DMS153 treated with DMSO at 0.1 percent for 48 hours (cell line): ENCODE results near the gene ACP2.

Experiments used
- DNase-seq: peaks from one replicate; lab custom pipeline; 2025; ENCODE audit not compliant: unreplicated experiment; lab: John Stamatoyannopoulos, UW

The ACP2 gene

GRCh38 chr11:47248664-47249377 is at the start of gene ACP2:
TSS of gene ACP2 (minus strand) at chr11:47248814. CDS start at chr11:47248789, 25 bp downstream.
- DNase-seq: peak; percentile 74

DNA sequence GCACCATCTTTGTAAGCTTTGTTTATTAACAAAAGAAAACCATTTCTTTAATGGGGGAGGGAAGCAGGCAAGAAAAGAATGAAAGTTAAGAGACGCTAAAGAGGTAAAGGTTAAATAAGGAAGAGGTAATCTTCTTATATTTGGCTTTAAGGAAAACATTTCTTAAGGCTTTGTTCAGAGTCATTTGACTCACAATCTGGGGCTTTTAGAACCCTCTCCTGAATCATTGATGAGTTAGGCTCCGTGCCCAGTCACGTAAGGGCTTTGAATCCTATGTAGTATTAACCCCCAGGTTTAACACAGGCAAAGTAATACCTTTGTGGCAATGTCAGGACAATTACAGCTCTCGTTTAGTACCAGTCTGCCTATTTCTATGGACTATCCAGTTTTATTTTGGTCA is 47.4 kb upstream of the ACP2 start:
- no peak for DNase-seq

- DNase-seq: no peak
Observed at GRCh38 chr11:47295385-47295784, 46.8 kb upstream of the ACP2 start.

DNA sequence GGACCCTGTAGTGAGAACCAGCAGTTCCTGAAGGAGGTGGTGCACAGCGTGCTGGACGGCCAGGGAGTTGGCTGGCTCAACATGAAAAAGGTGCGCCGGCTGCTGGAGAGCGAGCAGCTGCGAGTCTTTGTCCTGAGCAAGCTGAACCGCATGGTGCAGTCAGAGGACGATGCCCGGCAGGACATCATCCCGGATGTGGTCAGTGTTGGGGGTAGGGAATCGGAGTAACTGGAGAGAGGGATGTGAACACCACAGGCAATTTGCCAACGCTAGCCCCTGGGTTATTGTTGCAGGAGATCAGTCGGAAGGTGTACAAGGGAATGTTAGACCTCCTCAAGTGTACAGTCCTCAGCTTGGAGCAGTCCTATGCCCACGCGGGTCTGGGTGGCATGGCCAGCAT is 41.2 kb upstream of the ACP2 start:
- DNase-seq: no peak

- no peak for DNase-seq
Observed at GRCh38 chr11:47288066-47288465, 39.5 kb upstream of the ACP2 start.

DNA sequence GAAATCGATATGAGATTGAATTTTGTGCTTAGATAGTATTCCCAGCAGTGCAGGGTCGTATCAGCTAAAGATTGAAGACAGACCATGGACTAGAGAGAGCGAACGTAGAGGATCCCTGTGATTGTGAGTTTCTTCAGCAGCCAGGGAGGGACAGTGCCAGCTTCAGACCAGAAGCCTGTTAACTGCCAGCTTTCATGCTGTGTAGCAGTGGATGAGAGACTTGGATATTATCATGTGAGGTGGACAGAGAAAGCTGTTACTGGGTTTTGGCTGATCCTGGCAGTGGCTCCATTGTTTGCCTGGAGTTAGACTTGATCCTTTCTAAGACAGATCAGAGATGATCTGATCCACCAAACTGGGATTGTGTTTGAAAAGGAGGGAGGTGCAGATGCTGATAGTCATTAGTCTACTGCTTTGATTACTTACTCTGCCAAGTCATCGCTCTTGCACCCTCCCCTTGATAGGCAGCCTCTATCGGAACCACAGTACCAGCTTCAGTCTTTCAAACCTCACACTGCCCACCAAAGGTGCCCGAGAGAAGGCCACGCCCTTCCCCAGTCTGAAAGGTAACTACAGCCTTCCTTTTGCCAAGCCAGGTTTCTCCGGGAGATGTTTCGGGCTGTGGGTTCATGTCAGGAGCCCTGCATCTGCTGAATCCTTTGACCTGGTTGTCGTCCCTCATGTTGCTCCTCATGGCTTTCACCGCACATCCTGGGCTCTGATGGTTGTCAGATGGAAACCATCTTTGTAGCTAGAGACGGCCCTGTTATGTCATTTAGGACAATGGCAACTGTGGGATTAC is 37.6 kb upstream of the ACP2 start:
- DNase-seq: no peak

DNA sequence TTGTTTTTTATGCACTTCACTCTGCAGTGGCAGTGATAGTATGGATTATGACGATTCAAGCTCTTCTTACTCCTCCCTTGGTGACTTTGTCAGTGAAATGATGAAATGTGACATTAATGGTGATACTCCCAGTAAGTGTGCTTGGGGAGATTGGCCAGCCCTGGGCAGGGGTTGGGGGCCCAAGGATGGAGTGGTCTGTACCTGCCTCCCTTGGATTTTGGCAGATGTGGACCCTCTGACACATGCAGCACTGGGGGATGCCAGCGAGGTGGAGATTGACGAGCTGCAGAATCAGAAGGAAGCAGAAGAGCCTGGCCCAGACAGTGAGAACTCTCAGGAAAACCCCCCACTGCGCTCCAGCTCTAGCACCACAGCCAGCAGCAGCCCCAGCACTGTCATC is 35.5 kb upstream of the ACP2 start:
- no peak for DNase-seq

DNA sequence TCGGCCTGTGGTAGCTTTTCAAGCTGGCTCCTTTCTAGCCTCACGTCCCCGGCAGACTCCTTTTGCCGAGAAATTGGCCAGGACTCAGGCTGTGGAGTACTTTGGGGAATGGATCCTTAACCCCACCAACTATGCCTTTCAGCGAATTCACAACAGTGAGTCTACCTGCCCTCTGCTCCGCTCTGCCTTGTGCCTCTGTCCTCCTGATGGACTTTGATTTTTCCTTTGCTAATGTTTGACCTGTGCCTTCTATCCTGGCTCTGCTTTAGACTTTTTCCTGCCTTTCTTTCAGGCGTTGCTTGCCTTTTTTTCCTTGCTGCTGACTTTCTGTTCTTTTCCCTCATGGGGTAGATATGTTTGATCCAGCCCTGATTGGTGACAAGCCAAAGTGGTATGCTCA is 33.8 kb upstream of the ACP2 start:
- no peak for DNase-seq

- no peak for DNase-seq
Observed at GRCh38 chr11:47280860-47281259, 32.2 kb upstream of the ACP2 start.

GRCh38 chr11:47280099-47280498 is 31.5 kb upstream of the ACP2 start:
- DNase-seq: no peak

DNA sequence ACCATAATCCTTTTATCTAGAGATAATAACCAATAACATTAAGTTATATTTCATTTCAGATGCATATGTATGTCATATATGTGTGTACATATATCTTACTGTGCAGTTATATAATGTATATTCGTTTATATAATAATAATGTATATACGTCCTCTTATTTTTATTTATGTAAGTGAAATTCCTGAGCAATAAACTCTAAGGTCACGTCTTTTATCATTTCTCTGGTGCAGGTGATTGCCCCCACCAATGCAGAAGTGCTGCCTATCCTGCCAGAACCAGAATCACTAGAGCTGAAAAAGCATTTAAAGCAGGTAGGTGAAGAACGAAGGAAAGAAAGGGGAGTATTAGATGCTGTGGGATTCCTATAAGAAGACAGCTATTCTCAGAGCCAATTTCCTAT is 30.2 kb upstream of the ACP2 start:
- DNase-seq: no peak

- no peak for DNase-seq
Observed at GRCh38 chr11:47278058-47278457, 29.4 kb upstream of the ACP2 start.

- DNase-seq: no peak
Observed at GRCh38 chr11:47276923-47277322, 28.3 kb upstream of the ACP2 start.

DNA sequence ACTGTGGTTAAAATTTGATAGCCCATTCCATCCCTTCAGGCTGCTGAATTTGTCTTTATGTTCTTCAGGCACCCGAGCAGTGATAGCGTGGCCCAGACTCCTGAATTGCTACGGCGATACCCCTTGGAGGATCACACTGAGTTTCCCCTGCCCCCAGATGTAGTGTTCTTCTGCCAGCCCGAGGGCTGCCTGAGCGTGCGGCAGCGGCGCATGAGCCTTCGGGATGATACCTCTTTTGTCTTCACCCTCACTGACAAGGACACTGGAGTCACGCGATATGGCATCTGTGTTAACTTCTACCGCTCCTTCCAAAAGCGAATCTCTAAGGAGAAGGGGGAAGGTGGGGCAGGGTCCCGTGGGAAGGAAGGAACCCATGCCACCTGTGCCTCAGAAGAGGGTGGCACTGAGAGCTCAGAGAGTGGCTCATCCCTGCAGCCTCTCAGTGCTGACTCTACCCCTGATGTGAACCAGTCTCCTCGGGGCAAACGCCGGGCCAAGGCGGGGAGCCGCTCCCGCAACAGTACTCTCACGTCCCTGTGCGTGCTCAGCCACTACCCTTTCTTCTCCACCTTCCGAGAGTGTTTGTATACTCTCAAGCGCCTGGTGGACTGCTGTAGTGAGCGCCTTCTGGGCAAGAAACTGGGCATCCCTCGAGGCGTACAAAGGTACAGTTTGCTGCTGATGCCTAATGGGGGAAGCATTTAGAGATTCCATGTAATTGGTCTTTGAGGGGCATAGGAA is 26.1 kb upstream of the ACP2 start:
- no peak for DNase-seq

- no peak for DNase-seq
Observed at GRCh38 chr11:47272706-47273105, 24.1 kb upstream of the ACP2 start.

GRCh38 chr11:47271961-47272661 is 23.5 kb upstream of the ACP2 start:
- peak; percentile 61 for DNase-seq

GRCh38 chr11:47271328-47271727 is 22.7 kb upstream of the ACP2 start:
- no peak for DNase-seq

- DNase-seq: peak; percentile 16
Observed at GRCh38 chr11:47270331-47271271, 22.0 kb upstream of the ACP2 start.

GRCh38 chr11:47269829-47270305 is 21.3 kb upstream of the ACP2 start, which contains the start of gene MADD:
TSS of gene MADD (plus strand) at chr11:47270133.
- DNase-seq: no peak
